Upper lobe of left lung (tissue), 4 donors: ENCODE data around the gene SMAD1.

Source experiments
- CTCF ChIP-seq, 6 experiments: fragments of 450-650 bp in 4 of 6; fragments of 200-600 bp in 2 of 6; sonication (generic) in 2 of 6; IDR thresholded peaks; one replicate each; pipeline ENCODE4 v1.5.1; 2016 to 2019; ENCODE audit warnings: antibody characterized with exemption in 6 of 6
- POLR2A ChIP-seq, 4 donors: fragments of 450-650 bp; IDR thresholded peaks; one replicate each; pipeline ENCODE4 v1.5.1; 2016 to 2017; ENCODE audit warnings: antibody characterized with exemption in 4 of 4, mild to moderate bottlenecking in 2 of 4
- POLR2AphosphoS5 ChIP-seq, 2 donors: sonication (generic); formaldehyde crosslinking; IDR thresholded peaks; one replicate each; pipeline ENCODE4 v1.5.1; 2017; ENCODE audit warnings: antibody characterized with exemption in 2 of 2

- TF ChIP-seq CTCF (IDR thresholded peaks at IDR 0.05) (no peak), POLR2A (IDR thresholded peaks at IDR 0.05) (no peak), POLR2AphosphoS5 (IDR thresholded peaks at IDR 0.05) (no peak)
These were observed 30.4 kb downstream of the SMAD1 start for GRCh38 chr4:145511913-145512522.
